HFFc6 (cell line): ENCODE results near the gene MEIS1. TPM values are rescaled to one million over a fixed set of nuclear protein-coding genes. Genes with fewer than 3 reads are reported as not detected.

Experiments used
- DNase-seq: peaks from one replicate; pipeline ENCODE4 v3.0.0-alpha.2; 2018
- H3K27ac Mint-ChIP-seq: 2 replicates; pipeline ENCODE4 v1.8.0; 2020; ENCODE audit warnings: mild to moderate bottlenecking, mixed read lengths
- H3K27me3 Mint-ChIP-seq: 2 replicates; pipeline ENCODE4 v1.8.0; 2021; ENCODE audit warnings: mild to moderate bottlenecking, moderate library complexity, mixed read lengths; ENCODE audit not compliant: insufficient read depth
- H3K36me3 Mint-ChIP-seq: 2 replicates; pipeline ENCODE4 v1.8.0; 2021; ENCODE audit warnings: low read depth, mixed read lengths
- H3K4me1 Mint-ChIP-seq: 2 replicates; pipeline ENCODE4 v1.8.0; 2020; ENCODE audit warnings: low read depth, mixed read lengths
- H3K4me3 Mint-ChIP-seq: 2 replicates; pipeline ENCODE4 v1.8.0; 2020; ENCODE audit warnings: mild to moderate bottlenecking, moderate library complexity, mixed read lengths
- H3K9me3 Mint-ChIP-seq: 2 replicates; pipeline ENCODE4 v1.8.0; 2020; ENCODE audit warnings: mild to moderate bottlenecking, mixed read lengths
- CTCF ChIP-seq: fragments of 200-600 bp; sonication (generic); IDR thresholded peaks from 2 replicates; pipeline ENCODE4 v1.5.0; 2021; ENCODE audit warnings: antibody characterized with exemption, mild to moderate bottlenecking
- total RNA-seq, 6 experiments: library from RNA; stranded (reverse); fragmentation: NEBNext Ultra II Directional; extraction: Animal tissue kit (Norgen Biotek cat#: 25700); gene quantifications; 2 replicates in 1 of 6; 3 replicates in 5 of 6; pipeline ENCODE4 v1.2.3, GENCODE V29; 2021

MEIS1 gene
- total RNA-seq, 6 experiments from 2014 or later, result 69.1 to 85.4 (median 74.1) TPM

DNA sequence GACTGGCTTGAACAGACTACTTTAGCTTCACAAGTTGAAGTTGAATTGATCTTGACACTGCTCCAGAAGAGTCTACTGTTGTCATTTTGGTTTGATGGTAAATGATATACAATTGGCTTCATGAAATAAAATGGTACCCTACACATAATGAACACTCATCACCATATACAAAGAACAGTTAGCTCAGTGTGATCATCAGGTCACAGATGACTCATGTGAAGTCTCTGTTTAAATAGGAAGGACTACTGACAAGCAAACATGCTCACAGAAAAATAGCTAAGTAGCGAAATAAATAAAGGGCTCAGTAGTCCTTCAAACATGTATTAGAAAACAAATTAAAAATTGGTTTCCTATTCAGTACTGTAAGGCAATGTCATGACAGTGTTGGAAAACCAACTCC is 96.2 kb downstream of the MEIS1 start:
- no peak for TF ChIP-seq CTCF
- Mint-ChIP-seq H3K27me3 (peaks cover 16% of the 10 kb centered on the region), H3K27ac (no peak overlapping the region), H3K36me3 (peaks cover 53% of the 10 kb centered on the region), H3K4me1 (peaks cover 39% of the 10 kb centered on the region), H3K4me3 (no peak overlapping the region), H3K9me3 (no peaks in the 10 kb centered on the region)
- DNase-seq, result no peak

DNA sequence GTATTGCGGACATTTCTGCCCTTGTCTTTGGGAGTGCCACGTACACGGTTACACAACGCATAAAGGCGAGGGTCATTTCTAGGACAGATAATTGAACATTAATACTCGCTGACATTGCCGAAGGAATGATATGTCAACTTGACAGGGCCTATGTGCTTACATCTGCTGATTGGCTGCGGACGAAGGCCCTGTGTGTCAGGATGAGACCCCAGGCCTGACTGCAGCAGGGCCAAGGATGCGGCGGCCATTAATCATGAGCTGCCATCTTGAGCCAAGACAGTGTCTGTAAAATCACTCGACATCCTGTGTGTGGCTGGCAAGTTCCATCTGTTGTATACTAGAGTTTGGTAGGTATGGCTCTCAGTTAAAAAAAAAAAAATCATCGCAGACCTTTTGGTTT is 96.6 kb downstream of the MEIS1 start:
- H3K27me3 Mint-ChIP-seq, result peaks cover 16% of the 10 kb centered on the region
- H3K4me1 Mint-ChIP-seq, result peaks cover 43% of the 10 kb centered on the region
- no peak overlapping the region for H3K4me3 Mint-ChIP-seq
- H3K36me3 Mint-ChIP-seq, result peaks cover 49% of the 10 kb centered on the region
- no peak for TF ChIP-seq CTCF
- no peaks in the 10 kb centered on the region for H3K9me3 Mint-ChIP-seq
- DNase-seq, result no peak
- no peak overlapping the region for H3K27ac Mint-ChIP-seq

- Mint-ChIP-seq H3K27ac (0 out of 2 replicates have a peak overlapping the region, but pooled peaks have one; percentile 29), H3K36me3 (peaks cover 34% of the 10 kb centered on the region), H3K4me1 (peaks cover 59% of the 10 kb centered on the region), H3K4me3 (no peak overlapping the region), H3K27me3 (peaks cover 16% of the 10 kb centered on the region), H3K9me3 (no peaks in the 10 kb centered on the region)
- no peak for TF ChIP-seq CTCF
- DNase-seq, result no peak
Observed at GRCh38 chr2:66532972-66533868, 98.3 kb downstream of the MEIS1 start.

- DNase-seq, result no peak
- no peaks in the 10 kb centered on the region for H3K9me3 Mint-ChIP-seq
- H3K27ac Mint-ChIP-seq, result peak overlapping the region; percentile 64; the same call in 1 of the 2 replicates
- peaks cover 66% of the 10 kb centered on the region for H3K4me1 Mint-ChIP-seq
- no peak overlapping the region for H3K4me3 Mint-ChIP-seq
- peaks cover 25% of the 10 kb centered on the region for H3K36me3 Mint-ChIP-seq
- TF ChIP-seq CTCF, result no peak
- H3K27me3 Mint-ChIP-seq, result peaks cover 9% of the 10 kb centered on the region
Observed at GRCh38 chr2:66534461-66534860, 99.5 kb downstream of the MEIS1 start.

GRCh38 chr2:66535574-66536289 is 100.8 kb downstream of the MEIS1 start:
- Mint-ChIP-seq H3K4me1 (peaks cover 66% of the 10 kb centered on the region), H3K36me3 (peaks cover 22% of the 10 kb centered on the region), H3K27me3 (peaks cover 3% of the 10 kb centered on the region), H3K4me3 (no peak overlapping the region), H3K9me3 (no peaks in the 10 kb centered on the region), H3K27ac (no peak overlapping the region)
- DNase-seq, result no peak
- TF ChIP-seq CTCF, result no peak
